HepG2 (cell line): Measurements from ENCODE around the gene SPACA9.

Experiments
- FOXJ3 ChIP-seq: sonication (generic); formaldehyde crosslinking; IDR thresholded peaks from 2 replicates; pipeline ENCODE4 v1.4.0; 2020; ENCODE audit warnings: missing genetic modification reagents, mild to moderate bottlenecking, borderline replicate concordance
- FOXK2 ChIP-seq: fragments of 450-650 bp; IDR thresholded peaks from 2 replicates; pipeline ENCODE4 v1.6.1; 2016

- TF ChIP-seq FOXJ3 (no peak), FOXK2 (no peak)
Measured at GRCh38 chr9:132888151-132888550, 9.5 kb downstream of the SPACA9 start.
